GM12878 (cell line): ENCODE results near the gene HRH2. TPM values are rescaled to one million over a fixed set of nuclear protein-coding genes. Genes with fewer than 3 reads are reported as not detected.

ENCODE experiments used
- ATAC-seq: fragments of 200-7000 bp; cut with Tn5 transposase; 3 replicates; pipeline ENCODE4 v1.9.1; 2020; ENCODE audit warnings: mild to moderate bottlenecking, moderate library complexity
- BruUV-seq: library from RNA; stranded (reverse); fragments of 400-500 nt; replicated peaks from 2 replicates; lab custom pipeline; 2021; lab: Mats Ljungman, UMichigan
- CTCF ChIA-PET: fragments of 300-600 bp; sonication (Branson Sonifier 250); formaldehyde crosslinking; extraction: SDS; loops from one replicate; lab custom pipeline; 2021; ENCODE audit warnings: inconsistent platforms; lab: Yijun Ruan, JAX
- POLR2A ChIA-PET: fragments of 350-600 bp; formaldehyde crosslinking; extraction: SDS; loops from one replicate; lab custom pipeline; 2021; ENCODE audit warnings: inconsistent platforms; lab: Charles Lee
- RAD21 ChIA-PET: fragments of 300-600 bp; sonication (Branson Sonifier 250); formaldehyde crosslinking; loops from one replicate; lab custom pipeline; 2023; ENCODE audit warnings: antibody characterized with exemption; ENCODE audit not compliant: unreplicated experiment; lab: Charles Lee
- SMC1A ChIA-PET: fragments of 300-600 bp; sonication (Branson Sonifier 250); formaldehyde crosslinking; loops from one replicate; lab custom pipeline; 2023; ENCODE audit not compliant: unreplicated experiment, uncharacterized antibody; lab: Charles Lee
- DNase-seq: peaks from one replicate; pipeline ENCODE4 v3.0.0-alpha.2; 2011; ENCODE audit warnings: low read depth, low spot score
- FAIRE-seq: peaks from 3 replicates; lab custom pipeline; 2011; peaks lifted over from hg19 to GRCh38; lab: Jason Lieb, UNC
- H2AFZ ChIP-seq: 2 replicates; pipeline ENCODE4 v1.6.0; 2011; ENCODE audit warnings: low read depth, low read length, control low read depth; ENCODE audit not compliant: control insufficient read depth
- H3K27ac ChIP-seq: 2 replicates; pipeline ENCODE4 v1.5.1; 2011; ENCODE audit warnings: control low read depth; ENCODE audit not compliant: control insufficient read depth, insufficient read depth
- H3K27me3 ChIP-seq, 2 experiments: replicated peaks in 1 of 2; 2 replicates each; pipeline versions ENCODE4 v1.6.0 to v1.6.1; 2011; ENCODE audit warnings: low read length in 1 of 2; ENCODE audit not compliant: control insufficient read depth in 2 of 2, insufficient read depth in 2 of 2
- H3K36me3 ChIP-seq, 2 experiments: 2 replicates each; pipeline ENCODE4 v1.5.1; 2011; ENCODE audit warnings: low read length in 1 of 2; ENCODE audit not compliant: control insufficient read depth in 2 of 2, insufficient read depth in 2 of 2
- H3K4me1 ChIP-seq: 2 replicates; pipeline ENCODE4 v1.6.1; 2011; ENCODE audit warnings: mild to moderate bottlenecking, low read length, moderate library complexity, mixed read lengths; ENCODE audit not compliant: control insufficient read depth, insufficient read depth
- H3K4me2 ChIP-seq: 2 replicates; pipeline ENCODE4 v1.6.0; 2011; ENCODE audit warnings: control low read depth; ENCODE audit not compliant: control insufficient read depth, insufficient read depth
- H3K4me3 ChIP-seq: fragments of 200-600 bp; sonication (generic); 2 replicates; pipeline ENCODE4 v1.5.1; 2016
- H3K79me2 ChIP-seq: 2 replicates; pipeline ENCODE4 v1.6.0; 2011; ENCODE audit warnings: low read length; ENCODE audit not compliant: control insufficient read depth, insufficient read depth
- H3K9ac ChIP-seq: 2 replicates; pipeline ENCODE4 v1.8.0; 2011; ENCODE audit warnings: low read length, control low read depth, mixed read lengths; ENCODE audit not compliant: control insufficient read depth, insufficient read depth
- H3K9me3 ChIP-seq: replicated peaks from 3 replicates; pipeline ENCODE4 v1.5.1; 2011; ENCODE audit warnings: mild to moderate bottlenecking, low read length; ENCODE audit not compliant: control insufficient read depth, insufficient read depth
- H4K20me1 ChIP-seq: 2 replicates; pipeline ENCODE4 v1.6.0; 2011; ENCODE audit not compliant: control insufficient read depth, insufficient read depth
- ATF3 ChIP-seq: IDR thresholded peaks from 2 replicates; pipeline ENCODE4 v1.6.1; 2011; ENCODE audit warnings: low read depth, mild to moderate bottlenecking, low read length, moderate library complexity, borderline replicate concordance; ENCODE audit errors: extremely low read depth
- BHLHE40 ChIP-seq, 2 experiments: fragments of 450-650 bp in 1 of 2; IDR thresholded peaks; 2 replicates each; pipeline ENCODE4 v1.6.1; 2011 to 2017; ENCODE audit warnings: low read depth in 2 of 2, borderline replicate concordance in 1 of 2, improper control_type of control experiment in 1 of 2, low read length in 1 of 2, mild to moderate bottlenecking in 1 of 2
- CBX3 ChIP-seq: fragments of 200-600 bp; sonication (generic); IDR thresholded peaks from 2 replicates; pipeline ENCODE4 v1.6.1; 2016; ENCODE audit warnings: low read depth, borderline replicate concordance
- CHD2 ChIP-seq: IDR thresholded peaks from 2 replicates; pipeline ENCODE4 v1.6.1; 2011; ENCODE audit warnings: low read depth, low read length, improper control_type of control experiment, borderline replicate concordance
- CREM ChIP-seq: IDR thresholded peaks from 2 replicates; pipeline ENCODE4 v1.6.1; 2014; ENCODE audit warnings: antibody characterized with exemption, low read depth
- DPF2 ChIP-seq: fragments of 450-650 bp; IDR thresholded peaks from 2 replicates; pipeline ENCODE4 v1.6.1; 2017; ENCODE audit warnings: mild to moderate bottlenecking
- MLLT1 ChIP-seq: fragments of 450-650 bp; IDR thresholded peaks from 2 replicates; pipeline ENCODE4 v1.6.1; 2016; ENCODE audit warnings: mild to moderate bottlenecking
- MXI1 ChIP-seq: fragments of 150-350 bp; IDR thresholded peaks from 2 replicates; pipeline ENCODE4 v1.6.1; 2011; ENCODE audit warnings: low read depth, mild to moderate bottlenecking, inconsistent platforms, low read length, improper control_type of control experiment
- NFYB ChIP-seq: IDR thresholded peaks from 2 replicates; pipeline ENCODE4 v1.6.1; 2011; ENCODE audit warnings: low read depth, mild to moderate bottlenecking, low read length, improper control_type of control experiment, moderate library complexity; ENCODE audit not compliant: insufficient read depth
- RELB ChIP-seq: fragments of 450-650 bp; IDR thresholded peaks from 2 replicates; pipeline ENCODE4 v1.6.1; 2017; ENCODE audit warnings: low read depth, mild to moderate bottlenecking, moderate library complexity
- SP1 ChIP-seq: IDR thresholded peaks from one replicate; pipeline ENCODE4 v1.6.1; 2011; ENCODE audit warnings: low read depth, low read length
- SUPT20H ChIP-seq: IDR thresholded peaks from 2 replicates; pipeline ENCODE4 v1.6.1; 2011; ENCODE audit warnings: low read depth, mild to moderate bottlenecking, low read length, moderate library complexity, borderline replicate concordance; ENCODE audit not compliant: control insufficient read depth
- USF1 ChIP-seq: IDR thresholded peaks from 2 replicates; pipeline ENCODE4 v1.6.1; 2011; ENCODE audit warnings: borderline replicate concordance, low read depth, mild to moderate bottlenecking, moderate library complexity, mixed read lengths, low read length; ENCODE audit not compliant: insufficient read depth; ENCODE audit errors: extremely low read length
- ZBTB11 ChIP-seq: fragments of 450-650 bp; formaldehyde crosslinking; IDR thresholded peaks from 2 replicates; pipeline ENCODE4 v1.5.0; 2022; ENCODE audit warnings: mild to moderate bottlenecking, missing genetic modification characterization
- ZNF217 ChIP-seq: fragments of 450-650 bp; IDR thresholded peaks from 2 replicates; pipeline ENCODE4 v1.6.1; 2017; ENCODE audit warnings: antibody characterized with exemption, mild to moderate bottlenecking
- ZNF274 ChIP-seq: IDR thresholded peaks from one replicate; pipeline ENCODE4 v1.8.0; 2011; ENCODE audit not compliant: insufficient read length, insufficient read depth
- WGBS: methylation state at CpG from one replicate; pipeline ENCODE4 v1.1.6; 2016; ENCODE audit warnings: low lambda C conversion rate; ENCODE audit not compliant: insufficient replicate concordance, insufficient coverage; ENCODE audit errors: missing lambda C conversion rate; 5-methylcytosine and 5-hydroxymethylcytosine counted together
- in situ Hi-C: fragments of 300-500 bp; cut with MboI; formaldehyde crosslinking; loops from 9 replicates; pipeline ENCODE4 v1.14.3; 2018; ENCODE audit warnings: mixed read lengths
- intact Hi-C: fragments of 100-400 bp; cut with micrococcal nuclease; formaldehyde crosslinking; loops from one replicate; pipeline ENCODE4 v1.14.2; 2022; ENCODE audit not compliant: unreplicated experiment
- polyA plus RNA-seq, 11 experiments: library from polyadenylated mRNA; depleted of rRNA in 4 of 11; unstranded in 6 of 11; stranded (reverse) in 5 of 11; fragments of >200 nt; fragmentation: Nextera tagmentation in 4 of 11; fragmentation: Illumina TruSeq in 1 of 11; extraction: Ambion mirVana in 4 of 11; extraction: Trizol in 1 of 11; gene quantifications; 1 replicate in 1 of 11; 2 replicates in 10 of 11; pipeline versions ENCODE4 v1.2.1 to v1.2.3, GENCODE V29; 2011 to 2016; ENCODE audit warnings: inconsistent platforms in 2 of 11, missing spikeins in 2 of 11, low read depth in 1 of 11
- total RNA-seq, 4 experiments: library from RNA; depleted of rRNA in 3 of 4; stranded (reverse); fragments of >200 nt in 3 of 4; fragmentation: Illumina TruSeq in 1 of 4; extraction: Trizol in 1 of 4; gene quantifications; 2 replicates each; pipeline versions ENCODE4 v1.2.1 to v1.2.3, GENCODE V29; 2013 to 2021

HRH2 gene
- total and polyA plus RNA-seq, 10 of the 15 experiments (the other 5 are each of a cell fraction or from before 2014, with no cell fraction given), result 0.01 to 0.05 (median 0.03) TPM; not detected in 7

GRCh38 chr5:175649967-175650366 is 7.9 kb upstream of the HRH2 start:
- no peaks in the 10 kb centered on the region for H4K20me1 ChIP-seq
- H3K4me2 ChIP-seq, result no peak overlapping the region
- ATAC-seq, result no peak
- H3K79me2 ChIP-seq, result no peaks in the 10 kb centered on the region
- 100% methylated on average over 1 of the region's 1 CpG for WGBS
- no peak overlapping the region for H2AFZ ChIP-seq
- ChIA-PET SMC1A (no interaction called here), CTCF (no interaction called here), RAD21 (no interaction called here), POLR2A (no interaction called here)
- no peaks in the 10 kb centered on the region for H3K4me1 ChIP-seq
- H3K9ac ChIP-seq, result no peak overlapping the region
- no TSS peak for BruUV-seq
- H3K4me3 ChIP-seq, result no peak overlapping the region
- intact Hi-C loops, result no loop called here
- no peak for DNase-seq
- H3K9me3 ChIP-seq, result no peaks in the 10 kb centered on the region; the same call in 2 of the 3 replicates
- FAIRE-seq, result no peak
- H3K36me3 ChIP-seq, result no peaks in the 10 kb centered on the region
- no peaks in the 10 kb centered on the region for H3K27me3 ChIP-seq
- in situ Hi-C loops, result no loop called here
- no peak overlapping the region for H3K27ac ChIP-seq
- no peak for TF ChIP-seq CREM
- TF ChIP-seq BHLHE40 (IDR thresholded peaks at IDR 0.05; ENCODE audit: borderline replicate concordance in 1 of 2, low read depth in 2 of 2, low read length in 1 of 2), result no peak
- no peak for TF ChIP-seq CBX3
- TF ChIP-seq USF1, result no peak
- TF ChIP-seq ZNF274, result no peak
- TF ChIP-seq MXI1, result no peak
- TF ChIP-seq ATF3, result no peak
- TF ChIP-seq DPF2, result no peak
- no peak for TF ChIP-seq NFYB
- no peak for TF ChIP-seq CHD2
- no peak for TF ChIP-seq ZNF217
- no peak for TF ChIP-seq SP1
- TF ChIP-seq SUPT20H, result no peak
- no peak for TF ChIP-seq ZBTB11
- TF ChIP-seq RELB, result no peak
- no peak for TF ChIP-seq MLLT1
